NCI-H1417 treated with DMSO at 0.1 percent for 48 hours (cell line): ENCODE data around the gene SPATA32.

Experiments used
- DNase-seq: peaks from one replicate; lab custom pipeline; 2025; lab: John Stamatoyannopoulos, UW

The SPATA32 gene

GRCh38 chr17:45246338-45246737, 15.6 kb downstream of the SPATA32 start:
- no peak for DNase-seq

DNA sequence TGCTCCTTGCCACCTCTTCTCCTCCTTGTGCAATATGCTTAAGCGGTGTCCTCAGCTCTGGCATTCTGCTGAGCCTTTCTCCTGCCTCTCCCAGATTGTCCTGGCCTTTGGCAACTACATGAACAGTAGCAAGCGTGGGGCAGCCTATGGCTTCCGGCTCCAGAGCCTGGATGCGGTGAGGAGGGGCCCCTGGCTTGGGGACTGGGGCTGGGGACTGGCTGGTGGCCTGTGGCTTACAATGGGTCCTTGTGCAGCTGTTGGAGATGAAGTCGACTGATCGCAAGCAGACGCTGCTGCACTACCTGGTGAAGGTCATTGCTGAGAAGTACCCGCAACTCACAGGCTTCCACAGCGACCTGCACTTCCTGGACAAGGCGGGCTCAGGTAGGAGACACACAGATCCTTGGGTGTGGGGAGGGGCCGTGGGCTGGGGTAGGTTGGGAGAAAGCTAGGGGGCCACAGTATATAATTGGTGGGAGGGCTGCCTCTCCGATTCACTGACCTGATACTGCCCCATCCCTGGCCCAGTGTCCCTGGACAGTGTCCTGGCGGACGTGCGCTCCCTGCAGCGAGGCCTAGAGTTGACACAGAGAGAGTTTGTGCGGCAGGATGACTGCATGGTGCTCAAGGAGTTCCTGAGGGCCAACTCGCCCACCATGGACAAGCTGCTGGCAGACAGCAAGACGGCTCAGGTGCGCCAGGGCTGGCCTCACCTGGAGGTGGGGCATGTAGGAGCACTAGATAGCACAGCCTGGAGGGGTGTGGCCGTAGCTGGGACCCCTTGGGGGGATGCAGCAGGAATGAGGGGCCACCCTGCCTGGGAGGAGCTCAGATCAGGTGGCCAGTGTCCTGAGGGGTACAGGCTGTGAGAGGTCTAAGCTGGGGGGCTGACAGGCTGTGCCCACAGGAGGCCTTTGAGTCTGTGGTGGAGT, 16.9 kb downstream of the SPATA32 start:
- no peak for DNase-seq

DNA sequence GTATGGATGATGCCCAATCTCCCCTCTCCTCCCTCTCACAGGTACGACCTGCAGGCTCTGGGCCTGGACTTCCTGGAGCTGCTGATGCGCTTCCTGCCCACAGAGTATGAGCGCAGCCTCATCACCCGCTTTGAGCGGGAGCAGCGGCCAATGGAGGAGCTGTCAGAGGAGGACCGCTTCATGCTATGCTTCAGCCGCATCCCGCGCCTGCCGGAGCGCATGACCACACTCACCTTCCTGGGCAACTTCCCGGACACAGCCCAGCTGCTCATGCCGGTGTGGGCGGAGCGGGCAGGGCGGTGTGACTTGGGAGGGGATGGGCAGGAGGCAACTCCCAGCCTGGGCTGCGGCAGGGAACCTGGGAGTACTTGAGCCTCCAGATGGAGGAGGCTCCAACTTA, 18.1 kb downstream of the SPATA32 start:
- no peak for DNase-seq

GRCh38 chr17:45242029-45242414, 19.9 kb downstream of the SPATA32 start:
- no peak for DNase-seq

DNA sequence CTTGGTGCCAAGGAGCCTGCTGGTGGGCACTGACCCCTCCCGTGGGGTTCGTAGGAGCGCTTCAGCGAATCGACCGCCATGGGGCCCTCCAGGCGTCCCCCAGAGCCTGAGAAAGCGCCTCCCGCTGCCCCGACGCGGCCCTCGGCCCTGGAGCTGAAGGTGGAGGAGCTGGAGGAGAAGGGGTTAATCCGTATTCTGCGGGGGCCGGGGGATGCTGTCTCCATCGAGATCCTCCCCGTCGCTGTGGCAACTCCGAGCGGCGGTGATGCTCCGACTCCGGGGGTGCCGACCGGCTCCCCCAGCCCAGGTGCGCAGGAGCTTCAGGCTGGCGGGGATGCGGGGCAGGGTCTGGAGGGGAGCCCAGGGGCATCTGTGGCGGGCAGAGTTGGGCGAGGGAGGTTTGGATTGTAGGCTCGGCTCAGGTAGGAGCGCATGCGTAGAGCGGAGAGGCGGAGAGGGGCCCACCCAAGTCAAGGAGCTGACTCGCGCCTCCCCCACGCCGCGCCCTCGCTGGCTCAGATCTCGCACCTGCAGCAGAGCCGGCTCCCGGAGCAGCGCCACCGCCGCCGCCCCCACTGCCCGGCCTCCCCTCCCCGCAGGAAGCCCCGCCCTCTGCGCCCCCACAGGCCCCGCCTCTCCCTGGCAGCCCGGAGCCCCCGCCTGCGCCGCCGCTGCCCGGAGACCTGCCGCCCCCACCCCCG, 20.4 kb downstream of the SPATA32 start:
- peak; percentile 21 for DNase-seq

GRCh38 chr17:45240905-45241327, 21.0 kb downstream of the SPATA32 start:
- no peak for DNase-seq

DNA sequence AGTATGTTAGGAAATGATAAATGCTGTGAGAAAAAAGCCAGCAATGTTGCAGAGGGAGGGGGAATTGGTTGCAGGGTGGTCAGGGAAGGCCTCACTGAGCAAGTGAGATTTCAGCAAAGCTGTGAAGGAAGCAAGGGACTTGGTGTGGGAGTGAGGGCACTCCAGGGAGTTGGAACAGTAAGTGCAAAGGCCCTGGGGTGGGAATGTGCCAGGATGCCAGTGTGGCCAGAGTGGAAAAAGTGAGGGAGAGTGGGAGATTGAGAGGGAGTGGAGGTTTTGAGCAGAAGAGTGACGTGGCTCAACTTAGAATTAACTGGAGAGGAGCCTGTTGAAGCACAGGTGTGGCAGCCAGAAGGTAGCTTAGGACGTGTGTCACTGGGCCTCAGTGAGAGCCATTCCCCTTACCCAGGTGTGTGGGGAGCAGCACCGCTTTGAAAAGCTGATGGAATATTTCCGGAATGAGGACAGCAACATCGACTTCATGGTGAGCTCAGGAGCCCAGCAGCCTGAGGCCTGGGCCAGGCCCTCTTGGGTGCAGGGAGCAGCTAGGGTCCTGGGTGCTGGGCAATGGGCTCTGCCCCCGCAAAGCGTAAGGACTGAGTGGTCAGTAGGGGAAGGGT, 23.6 kb downstream of the SPATA32 start:
- DNase-seq, result no peak

DNA sequence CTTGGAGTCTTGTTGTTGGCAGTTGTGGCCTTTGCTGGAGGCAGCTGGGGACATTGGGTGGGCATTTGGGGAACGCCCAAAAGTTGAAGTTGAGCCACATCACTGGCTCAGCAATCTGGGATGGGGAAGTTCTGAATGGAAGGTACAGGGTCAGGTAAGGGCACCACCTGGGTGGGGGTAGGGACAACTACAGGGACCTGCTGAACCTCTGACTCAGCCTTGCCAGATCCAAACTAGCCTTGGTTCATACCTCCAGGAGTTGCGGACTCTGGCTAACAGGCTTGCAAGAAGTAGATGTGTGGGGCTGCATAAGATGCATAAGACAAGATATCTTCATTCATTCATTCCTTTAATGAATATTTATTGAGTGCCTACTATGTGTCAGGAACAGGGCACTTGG, 24.2 kb downstream of the SPATA32 start:
- no peak for DNase-seq

DNA sequence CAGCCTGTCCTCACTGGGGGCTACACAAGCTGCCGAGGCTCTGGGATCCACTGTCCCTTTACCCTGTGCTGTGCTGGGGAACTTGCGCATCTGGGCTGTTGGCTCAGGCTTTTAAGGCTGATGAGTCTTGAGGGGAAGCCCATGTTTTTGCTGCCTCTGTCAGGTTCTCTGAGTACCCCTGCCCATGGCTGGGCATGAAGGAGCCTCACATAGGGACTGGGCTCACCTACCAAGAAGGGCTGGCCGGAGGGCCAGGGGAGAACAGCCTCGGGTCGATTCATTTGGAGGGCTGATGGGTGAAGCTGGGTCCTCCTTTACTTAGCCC, 25.6 kb downstream of the SPATA32 start:
- DNase-seq, result no peak

DNA sequence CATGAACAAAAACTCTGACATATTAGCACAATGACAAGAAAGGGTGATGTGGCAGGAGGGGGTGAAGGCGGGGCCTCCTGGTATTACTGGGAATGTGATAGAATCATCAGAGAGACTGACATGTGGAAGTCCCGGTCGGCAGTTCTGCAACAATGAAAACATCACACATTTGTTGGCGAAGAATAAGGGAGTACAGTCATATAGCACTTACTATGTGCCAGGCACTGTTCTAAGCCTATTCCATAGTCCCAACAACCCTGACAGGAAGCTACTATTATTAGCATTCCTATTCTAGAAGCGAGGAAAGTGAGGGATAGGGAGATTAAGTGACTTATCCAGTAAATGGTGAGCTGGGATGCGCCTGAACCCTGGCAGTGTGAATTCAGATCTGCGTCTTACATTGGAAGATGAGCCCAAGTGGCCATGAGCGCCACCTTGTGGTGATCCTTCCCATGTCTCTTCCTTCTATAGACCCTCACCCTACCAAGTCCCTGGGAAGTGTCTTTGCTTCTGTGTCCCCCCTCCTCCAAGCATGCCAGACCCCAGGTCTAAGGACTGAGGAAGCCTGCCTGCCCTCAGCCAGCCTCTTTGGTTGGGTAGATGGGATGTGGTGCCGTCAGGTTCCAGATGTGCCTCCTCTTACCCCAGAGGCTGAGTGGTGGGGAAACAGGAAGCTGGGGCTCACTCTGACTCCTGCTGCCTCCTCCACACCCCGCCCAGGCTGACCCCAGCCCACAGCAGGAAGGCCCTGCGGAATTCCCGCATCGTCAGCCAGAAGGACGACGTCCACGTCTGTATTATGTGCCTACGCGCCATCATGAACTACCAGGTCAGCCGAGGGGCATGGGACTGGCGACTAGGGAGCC, 26.2 kb downstream of the SPATA32 start:
- DNase-seq, result no peak

- no peak for DNase-seq
Measured at GRCh38 chr17:45234641-45235415, 27.1 kb downstream of the SPATA32 start.

- DNase-seq, result no peak
Measured at GRCh38 chr17:45233423-45233924, 28.4 kb downstream of the SPATA32 start.

DNA sequence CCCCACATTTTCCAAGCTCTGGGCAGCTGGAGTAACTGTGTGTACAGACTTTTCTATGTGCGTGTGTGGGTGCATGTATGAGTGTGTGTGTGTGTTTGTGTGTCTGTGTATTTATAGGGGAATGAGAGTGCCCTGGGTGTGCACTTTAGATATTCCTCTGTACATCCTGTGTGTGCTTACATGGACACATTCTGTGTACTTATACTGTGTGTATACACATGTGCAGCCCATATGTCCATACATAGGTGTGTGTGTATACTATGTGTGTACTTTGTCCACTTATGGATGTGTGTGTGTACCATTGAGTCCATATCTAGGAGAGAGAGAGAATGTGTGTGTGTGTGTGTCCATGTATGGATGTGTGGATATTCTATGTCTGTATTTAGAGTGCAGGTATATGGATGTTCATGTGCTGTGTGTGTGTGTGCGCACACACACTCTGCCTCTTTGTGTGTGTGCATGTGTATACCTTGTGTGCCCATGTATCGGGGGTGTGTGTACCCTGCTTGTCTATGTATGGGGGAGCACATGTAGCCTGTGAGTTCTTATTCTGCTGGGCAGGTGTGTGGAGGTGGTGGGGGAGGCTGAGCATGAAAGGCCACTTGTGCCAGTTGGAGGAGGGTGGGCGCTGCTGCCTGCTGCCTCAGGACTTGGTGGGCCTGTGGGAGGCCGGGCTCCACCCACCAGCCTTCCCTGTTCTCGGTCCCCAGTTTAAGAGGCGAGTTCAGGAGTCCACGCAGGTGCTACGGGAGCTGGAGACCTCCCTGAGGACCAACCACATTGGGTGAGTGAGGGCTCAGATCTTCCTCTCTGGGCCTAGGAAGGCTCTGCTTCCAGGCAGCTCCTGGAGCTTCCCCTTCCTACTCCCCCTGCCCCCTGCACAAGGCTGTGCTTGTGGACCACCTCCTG, 29.1 kb downstream of the SPATA32 start:
- no peak for DNase-seq

GRCh38 chr17:45231481-45232116, 30.3 kb downstream of the SPATA32 start:
- DNase-seq, result no peak

DNA sequence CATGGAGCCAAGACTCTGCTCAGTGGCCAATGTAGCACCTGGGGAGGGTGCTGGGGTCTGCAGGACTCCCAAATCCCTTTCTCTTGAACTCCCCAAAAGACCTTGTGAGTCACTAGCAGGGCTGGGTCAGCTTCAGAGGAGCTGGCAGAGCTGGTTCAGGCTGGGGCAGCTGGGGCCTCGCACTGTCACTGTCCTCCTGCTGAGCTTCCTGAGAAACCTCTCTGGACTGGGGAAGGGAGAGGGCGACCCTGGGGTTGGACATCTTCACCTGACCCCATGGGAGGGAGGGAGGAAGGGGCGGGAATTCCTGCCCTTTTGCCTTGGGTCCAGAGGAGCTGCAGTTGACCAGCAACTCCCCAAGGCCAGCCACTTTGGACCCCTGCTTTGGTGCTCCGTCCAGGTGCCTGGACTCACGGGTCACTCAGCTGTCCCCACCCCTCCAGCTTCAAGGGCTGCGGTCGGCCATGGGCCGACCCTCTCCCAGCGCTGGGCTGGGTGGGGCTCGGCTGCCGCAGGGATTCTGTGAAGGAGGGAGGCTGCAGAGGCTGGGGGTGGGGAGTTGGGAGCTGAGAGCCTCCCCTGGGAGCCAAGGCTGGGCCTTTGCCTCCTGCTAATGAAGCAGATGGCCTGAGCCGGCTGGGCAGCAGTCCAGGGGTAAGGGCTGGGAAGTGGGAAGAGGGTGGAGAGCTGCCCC, 31.0 kb downstream of the SPATA32 start:
- no peak for DNase-seq

DNA sequence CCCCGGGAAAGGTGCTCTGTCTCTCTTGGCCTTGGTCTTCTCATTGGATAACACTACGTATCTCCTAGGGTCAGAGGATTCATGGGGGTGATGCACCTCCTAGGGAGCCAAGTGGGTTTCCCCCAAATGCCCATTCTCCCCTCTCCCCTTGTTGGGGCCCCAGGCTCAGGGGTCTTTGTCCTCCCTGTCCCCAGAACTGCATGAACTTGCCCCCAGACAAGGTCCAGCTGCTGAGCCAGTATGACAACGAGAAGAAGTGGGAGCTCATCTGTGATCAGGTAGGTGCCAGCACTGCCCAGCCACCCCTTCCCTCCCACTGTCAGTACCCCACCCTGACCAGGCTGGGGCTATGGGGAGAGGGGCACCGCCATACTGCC, 31.5 kb downstream of the SPATA32 start:
- DNase-seq, result no peak

GRCh38 chr17:45229681-45230409, 32.0 kb downstream of the SPATA32 start:
- no peak for DNase-seq
